Measurements from ENCODE around the gene HK1. TPM values are rescaled to one million over a fixed set of nuclear protein-coding genes. Genes with fewer than 3 reads are reported as not detected.

HK1 gene
- total RNA-seq, 4 donors from 2014 or later: 27.3 to 54.0 (median 30.1) TPM

GRCh38 chr10:69285699-69286098 lies 7.4 kb downstream of the HK1 start:
- TF ChIP-seq POLR2A (IDR thresholded peaks at IDR 0.05): no peak
- TF ChIP-seq EP300 (IDR thresholded peaks at IDR 0.05): no peak
- TF ChIP-seq CTCF (IDR thresholded peaks at IDR 0.05): no peak
- Histone ChIP-seq H3K4me1 (no peaks in the 10 kb centered on the region), H3K4me3 (no peak overlapping the region), H3K36me3 (no peaks in the 10 kb centered on the region), H3K9me3 (no peaks in the 10 kb centered on the region), H3K27ac (no peak overlapping the region), H3K27me3 (no peaks in the 10 kb centered on the region)
- no peak for DNase-seq (ENCODE audit: low spot score in 2 of 2)
- 57 to 61% methylated on average over 4 of the region's 4 CpGs for WGBS, 2 donors

GRCh38 chr10:69287181-69287580 lies 8.9 kb downstream of the HK1 start:
- Histone ChIP-seq H3K36me3 (no peaks in the 10 kb centered on the region), H3K4me3 (no peak overlapping the region), H3K27me3 (no peaks in the 10 kb centered on the region), H3K27ac (no peak overlapping the region), H3K9me3 (no peaks in the 10 kb centered on the region), H3K4me1 (no peaks in the 10 kb centered on the region)
- DNase-seq (ENCODE audit: low spot score in 2 of 2): no peak
- TF ChIP-seq CTCF (IDR thresholded peaks at IDR 0.05) (no peak), EP300 (IDR thresholded peaks at IDR 0.05) (no peak), POLR2A (IDR thresholded peaks at IDR 0.05) (no peak)
- WGBS, 2 donors: 84 to 90% methylated on average over 4 of the region's 4 CpGs

- TF ChIP-seq CTCF (IDR thresholded peaks at IDR 0.05) (no peak), EP300 (IDR thresholded peaks at IDR 0.05) (no peak), POLR2A (IDR thresholded peaks at IDR 0.05) (no peak)
- Histone ChIP-seq H3K36me3 (no peaks in the 10 kb centered on the region), H3K4me1 (no peaks in the 10 kb centered on the region), H3K4me3 (no peak overlapping the region), H3K9me3 (no peaks in the 10 kb centered on the region), H3K27ac (no peak overlapping the region), H3K27me3 (no peaks in the 10 kb centered on the region)
- WGBS, 2 donors: 84 to 87% methylated on average over 4 of the region's 4 CpGs
- no peak for DNase-seq (ENCODE audit: low spot score in 2 of 2)
Observed at GRCh38 chr10:69290993-69291392, 12.7 kb downstream of the HK1 start.

GRCh38 chr10:69292459-69292858 lies 14.2 kb downstream of the HK1 start:
- Histone ChIP-seq H3K27ac (no peak overlapping the region), H3K36me3 (no peaks in the 10 kb centered on the region), H3K4me3 (no peak overlapping the region), H3K9me3 (no peaks in the 10 kb centered on the region), H3K27me3 (no peaks in the 10 kb centered on the region), H3K4me1 (no peaks in the 10 kb centered on the region)
- DNase-seq (ENCODE audit: low spot score in 2 of 2): no peak
- TF ChIP-seq POLR2A (IDR thresholded peaks at IDR 0.05) (no peak), CTCF (IDR thresholded peaks at IDR 0.05) (no peak), EP300 (IDR thresholded peaks at IDR 0.05) (no peak)
- 45 to 73% methylated on average over 3 of the region's 3 CpGs for WGBS, 2 donors

GRCh38 chr10:69295027-69295636 lies 16.8 kb downstream of the HK1 start:
- WGBS, 2 donors: 79 to 89% methylated on average over 11 of the region's 11 CpGs
- no peaks in the 10 kb centered on the region for H3K9me3 ChIP-seq
- H3K4me3 ChIP-seq: no peak overlapping the region
- H3K27ac ChIP-seq: no peak overlapping the region
- DNase-seq (ENCODE audit: low spot score in 2 of 2): no peak
- no peaks in the 10 kb centered on the region for H3K36me3 ChIP-seq
- no peaks in the 10 kb centered on the region for H3K27me3 ChIP-seq
- no peak for TF ChIP-seq POLR2A (IDR thresholded peaks at IDR 0.05)
- no peak for TF ChIP-seq EP300 (IDR thresholded peaks at IDR 0.05)
- TF ChIP-seq CTCF (IDR thresholded peaks at IDR 0.05): no peak
- no peaks in the 10 kb centered on the region for H3K4me1 ChIP-seq

Data from tibial nerve (tissue), 4 donors.